ENCODE results near the gene FGFR2. TPM values are rescaled to one million over a fixed set of nuclear protein-coding genes. Genes with fewer than 3 reads are reported as not detected.

The FGFR2 gene
- total and polyA plus RNA-seq, 2 of the 4 experiments (the other 2 are of a cell fraction) = not detected

DNA sequence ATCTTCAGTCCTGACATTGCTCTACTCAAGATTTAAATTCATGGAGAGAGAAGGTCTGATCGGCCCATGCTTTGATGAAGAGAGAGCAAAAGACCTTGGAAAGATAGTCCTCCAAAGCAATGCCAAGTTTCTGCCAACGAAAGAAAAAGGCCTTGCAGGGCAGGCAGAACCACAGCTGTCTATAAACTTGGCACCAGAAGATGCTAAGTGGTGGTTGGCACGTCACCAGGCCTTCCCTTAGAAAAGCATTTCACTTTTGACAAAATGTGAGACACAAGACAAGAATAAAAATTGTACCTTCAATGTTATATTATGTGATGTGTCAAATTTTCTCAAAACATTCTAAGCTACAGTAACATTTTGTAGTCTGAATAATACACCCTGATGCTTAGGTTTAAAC, 42.0 kb upstream of the FGFR2 start:
- TF ChIP-seq, protein P1, sequence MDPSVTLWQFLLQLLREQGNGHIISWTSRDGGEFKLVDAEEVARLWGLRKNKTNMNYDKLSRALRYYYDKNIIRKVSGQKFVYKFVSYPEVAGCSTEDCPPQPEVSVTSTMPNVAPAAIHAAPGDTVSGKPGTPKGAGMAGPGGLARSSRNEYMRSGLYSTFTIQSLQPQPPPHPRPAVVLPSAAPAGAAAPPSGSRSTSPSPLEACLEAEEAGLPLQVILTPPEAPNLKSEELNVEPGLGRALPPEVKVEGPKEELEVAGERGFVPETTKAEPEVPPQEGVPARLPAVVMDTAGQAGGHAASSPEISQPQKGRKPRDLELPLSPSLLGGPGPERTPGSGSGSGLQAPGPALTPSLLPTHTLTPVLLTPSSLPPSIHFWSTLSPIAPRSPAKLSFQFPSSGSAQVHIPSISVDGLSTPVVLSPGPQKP (IDR thresholded peaks at IDR 0.05; ENCODE audit: borderline replicate concordance, low read depth, low read length) = no peak
- TF ChIP-seq MXI1 (IDR thresholded peaks at IDR 0.05; ENCODE audit: borderline replicate concordance, low read depth, low read length) (no peak), RFX5 (IDR thresholded peaks at IDR 0.05; ENCODE audit: low read depth, low read length) (no peak), SMC3 (IDR thresholded peaks at IDR 0.05; ENCODE audit: low read depth, low read length) (no peak), NFE2L2 (IDR thresholded peaks at IDR 0.05; ENCODE audit: low read depth, low read length) (no peak), MAZ (IDR thresholded peaks at IDR 0.05; ENCODE audit: borderline replicate concordance, low read depth, low read length) (no peak), FOS (IDR thresholded peaks at IDR 0.05; ENCODE audit: low read depth, low read length) (no peak), BHLHE40 (IDR thresholded peaks at IDR 0.05; ENCODE audit: low read depth, low read length) (no peak), CEBPB (IDR thresholded peaks at IDR 0.05; ENCODE audit: low read depth, low read length) (no peak), POLR2A (IDR thresholded peaks at IDR 0.05; ENCODE audit: low read depth, low read length) (no peak), CHD1 (IDR thresholded peaks at IDR 0.05; ENCODE audit: low read depth, low read length) (no peak), MAFK (IDR thresholded peaks at IDR 0.05; ENCODE audit: low read depth, low read length) (no peak), RCOR1 (IDR thresholded peaks at IDR 0.05; ENCODE audit: insufficient replicate concordance, low read length) (no peak), RAD21 (IDR thresholded peaks at IDR 0.05; ENCODE audit: low read length) (no peak)
- TF ChIP-seq, protein P2, sequence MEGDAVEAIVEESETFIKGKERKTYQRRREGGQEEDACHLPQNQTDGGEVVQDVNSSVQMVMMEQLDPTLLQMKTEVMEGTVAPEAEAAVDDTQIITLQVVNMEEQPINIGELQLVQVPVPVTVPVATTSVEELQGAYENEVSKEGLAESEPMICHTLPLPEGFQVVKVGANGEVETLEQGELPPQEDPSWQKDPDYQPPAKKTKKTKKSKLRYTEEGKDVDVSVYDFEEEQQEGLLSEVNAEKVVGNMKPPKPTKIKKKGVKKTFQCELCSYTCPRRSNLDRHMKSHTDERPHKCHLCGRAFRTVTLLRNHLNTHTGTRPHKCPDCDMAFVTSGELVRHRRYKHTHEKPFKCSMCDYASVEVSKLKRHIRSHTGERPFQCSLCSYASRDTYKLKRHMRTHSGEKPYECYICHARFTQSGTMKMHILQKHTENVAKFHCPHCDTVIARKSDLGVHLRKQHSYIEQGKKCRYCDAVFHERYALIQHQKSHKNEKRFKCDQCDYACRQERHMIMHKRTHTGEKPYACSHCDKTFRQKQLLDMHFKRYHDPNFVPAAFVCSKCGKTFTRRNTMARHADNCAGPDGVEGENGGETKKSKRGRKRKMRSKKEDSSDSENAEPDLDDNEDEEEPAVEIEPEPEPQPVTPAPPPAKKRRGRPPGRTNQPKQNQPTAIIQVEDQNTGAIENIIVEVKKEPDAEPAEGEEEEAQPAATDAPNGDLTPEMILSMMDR (conservative IDR thresholded peaks at IDR 0.05; ENCODE audit: low read depth, low read length) = no peak
- TF ChIP-seq, protein P3, sequence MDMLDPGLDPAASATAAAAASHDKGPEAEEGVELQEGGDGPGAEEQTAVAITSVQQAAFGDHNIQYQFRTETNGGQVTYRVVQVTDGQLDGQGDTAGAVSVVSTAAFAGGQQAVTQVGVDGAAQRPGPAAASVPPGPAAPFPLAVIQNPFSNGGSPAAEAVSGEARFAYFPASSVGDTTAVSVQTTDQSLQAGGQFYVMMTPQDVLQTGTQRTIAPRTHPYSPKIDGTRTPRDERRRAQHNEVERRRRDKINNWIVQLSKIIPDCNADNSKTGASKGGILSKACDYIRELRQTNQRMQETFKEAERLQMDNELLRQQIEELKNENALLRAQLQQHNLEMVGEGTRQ (IDR thresholded peaks at IDR 0.05; ENCODE audit: low read depth, low read length) = no peak
- no peak overlapping the region for H3K4me2 ChIP-seq (ENCODE audit: low read depth, low read length)

More for the DNA sequence above, 42.0 kb upstream of the FGFR2 start:
- Histone ChIP-seq H3K14ac (replicated peaks; ENCODE audit: low read depth, low read length) (no peak overlapping the region), H4K20me1 (ENCODE audit: insufficient read depth, low read length) (no peaks in the 10 kb centered on the region), H3K9ac (ENCODE audit: low read depth, low read length) (no peak overlapping the region), H2BK120ac (ENCODE audit: low read depth, low read length) (no peak overlapping the region), H2AK9ac (replicated peaks; ENCODE audit: low read depth, low read length, poor library complexity) (no peak overlapping the region), H4K8ac (ENCODE audit: low read depth in 2 of 2, low read length in 2 of 2) (no peak overlapping the region), H2AFZ (replicated peaks; ENCODE audit: low read length, poor library complexity) (no peak overlapping the region), H2BK5ac (ENCODE audit: low read depth, low read length, poor library complexity, severe bottlenecking) (no peak overlapping the region), H4K91ac (ENCODE audit: insufficient read depth, low read depth, low read length) (no peak overlapping the region), H2BK20ac (ENCODE audit: low read depth, low read length) (no peak overlapping the region), H3K4ac (ENCODE audit: low read depth, low read length) (no peak overlapping the region), H3K36me3 (ENCODE audit: control insufficient read depth, insufficient read depth, low read length) (no peaks in the 10 kb centered on the region), H3K18ac (ENCODE audit: low read depth, low read length) (no peak overlapping the region), H3K23ac (ENCODE audit: low read depth, low read length) (no peak overlapping the region), H2BK15ac (ENCODE audit: low read depth, low read length) (no peak overlapping the region), H3K9me1 (ENCODE audit: insufficient read depth, low read length) (no peaks in the 10 kb centered on the region), H4K5ac (ENCODE audit: low read depth, low read length) (no peak overlapping the region), H3K27me3 (ENCODE audit: control insufficient read depth, insufficient read depth, low read length) (no peaks in the 10 kb centered on the region), H3K4me1 (ENCODE audit: control insufficient read depth, insufficient read depth, low read length) (no peaks in the 10 kb centered on the region), H3K9me3 (ENCODE audit: control insufficient read depth, insufficient read depth, low read length) (peaks cover 23% of the 10 kb centered on the region), H3K79me1 (ENCODE audit: low read depth in 1 of 2, low read length in 2 of 2) (no peaks in the 10 kb centered on the region), H2AK5ac (ENCODE audit: low read depth, low read length) (no peak overlapping the region), H3K56ac (ENCODE audit: extremely low read depth, insufficient read depth, low read length) (no peak overlapping the region), H3K4me3 (ENCODE audit: insufficient read depth, low read depth, low read length) (no peak overlapping the region), H3K27ac (ENCODE audit: insufficient read depth, low read length) (no peak overlapping the region)
- BruUV-seq (replicated peaks) = no TSS peak
- ChIA-PET POLR2A (ENCODE audit: unreplicated experiment) (no interaction called here), CTCF (no interaction called here)
- in situ Hi-C loops (cut with MboI; ENCODE audit: low sequenced_read_pairs) (no loop called here), dilution Hi-C loops (cut with HindIII; ENCODE audit: low sequenced_read_pairs, unreplicated experiment) (no loop called here), intact Hi-C loops (cut with micrococcal nuclease) (no loop called here)
- DNase-seq = no peak
- WGBS, 2 experiments (ENCODE audit: extremely low coverage in 2 of 2, insufficient read length in 1 of 2) = 0% methylated on average over 1 of the region's 3 CpGs; no CpG with 5 or more reads in 1 of the 2 experiments
- ATAC-seq (ENCODE audit: low read depth) = no peak

All from IMR-90 (cell line).